ENCODE results near the gene PLAU.
A peak's percentile ranks its signal among the peaks of the same experiment; 100 is the strongest.

DNA sequence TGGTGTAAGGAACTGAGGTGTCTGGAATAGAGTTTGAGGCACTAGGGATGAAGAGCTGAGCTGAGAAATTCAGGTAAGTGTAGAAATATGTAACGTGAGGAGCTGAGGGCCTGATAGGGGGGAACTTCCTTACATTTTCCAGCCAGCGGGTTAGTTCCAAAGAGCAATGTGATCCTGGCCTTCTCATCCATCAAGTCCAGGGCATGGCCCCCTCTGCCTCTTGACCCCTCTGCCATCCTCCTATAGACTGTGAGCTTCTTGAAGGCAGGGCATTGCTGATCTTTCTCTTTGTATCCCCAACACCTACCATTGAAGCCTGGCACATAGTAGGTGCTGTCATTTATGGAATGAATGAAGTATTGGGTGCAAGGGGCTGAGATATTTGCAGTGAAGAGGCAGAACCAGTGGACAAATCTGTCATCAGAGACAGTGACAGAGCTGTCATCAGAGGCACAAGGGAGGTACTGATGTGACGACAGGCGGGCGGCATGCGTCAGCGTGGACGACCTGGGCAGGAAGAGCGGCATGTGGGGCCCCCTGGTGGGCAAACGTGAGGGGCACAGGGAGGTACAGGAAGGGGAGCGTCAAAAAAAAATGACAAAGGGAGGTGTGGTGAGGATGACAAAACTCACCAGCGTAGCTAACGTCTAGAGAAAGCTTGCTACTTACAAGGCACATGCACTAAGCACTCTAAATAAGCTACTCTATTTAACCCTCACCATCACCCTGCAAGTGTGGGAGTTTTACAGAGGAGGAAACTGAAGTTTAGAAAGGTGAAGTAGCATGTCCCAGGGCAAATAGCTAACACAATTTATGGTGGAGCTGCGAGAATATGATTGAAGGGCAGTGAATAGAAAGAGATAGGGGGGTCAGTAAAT lies 31.4 kb upstream of the PLAU start:
- TF ChIP-seq, protein P1, sequence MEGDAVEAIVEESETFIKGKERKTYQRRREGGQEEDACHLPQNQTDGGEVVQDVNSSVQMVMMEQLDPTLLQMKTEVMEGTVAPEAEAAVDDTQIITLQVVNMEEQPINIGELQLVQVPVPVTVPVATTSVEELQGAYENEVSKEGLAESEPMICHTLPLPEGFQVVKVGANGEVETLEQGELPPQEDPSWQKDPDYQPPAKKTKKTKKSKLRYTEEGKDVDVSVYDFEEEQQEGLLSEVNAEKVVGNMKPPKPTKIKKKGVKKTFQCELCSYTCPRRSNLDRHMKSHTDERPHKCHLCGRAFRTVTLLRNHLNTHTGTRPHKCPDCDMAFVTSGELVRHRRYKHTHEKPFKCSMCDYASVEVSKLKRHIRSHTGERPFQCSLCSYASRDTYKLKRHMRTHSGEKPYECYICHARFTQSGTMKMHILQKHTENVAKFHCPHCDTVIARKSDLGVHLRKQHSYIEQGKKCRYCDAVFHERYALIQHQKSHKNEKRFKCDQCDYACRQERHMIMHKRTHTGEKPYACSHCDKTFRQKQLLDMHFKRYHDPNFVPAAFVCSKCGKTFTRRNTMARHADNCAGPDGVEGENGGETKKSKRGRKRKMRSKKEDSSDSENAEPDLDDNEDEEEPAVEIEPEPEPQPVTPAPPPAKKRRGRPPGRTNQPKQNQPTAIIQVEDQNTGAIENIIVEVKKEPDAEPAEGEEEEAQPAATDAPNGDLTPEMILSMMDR (conservative IDR thresholded peaks at IDR 0.05; ENCODE audit: low read depth, low read length): peak; percentile 98
- TF ChIP-seq EZH2 (IDR thresholded peaks at IDR 0.05; ENCODE audit: borderline replicate concordance, low read depth, low read length, poor library complexity, severe bottlenecking): no peak

Data from A673 (cell line).